SK-N-SH treated with all-trans-retinoic acid at 6 μM for 48 hours (cell line): ENCODE measurements around the gene CARM1.

Experiments used
- ATAC-seq: fragments of 200-7000 bp; cut with Tn5 transposase; 3 replicates; pipeline ENCODE4 v1.9.1; 2020; ENCODE audit warnings: mild to moderate bottlenecking, moderate library complexity
- ARNTL ChIP-seq: fragments of 450-650 bp; formaldehyde crosslinking; IDR thresholded peaks from 2 replicates; pipeline ENCODE4 v1.5.0; 2020; ENCODE audit warnings: low read depth, mild to moderate bottlenecking, moderate library complexity, borderline replicate concordance
- BACH2 ChIP-seq: fragments of 250-450 bp; sonication (Bioruptor Pico); IDR thresholded peaks from 2 replicates; pipeline ENCODE4 v1.9.0; 2021; ENCODE audit warnings: mild to moderate bottlenecking, borderline replicate concordance
- CSRNP3 ChIP-seq: fragments of 250-450 bp; sonication (Bioruptor Pico); IDR thresholded peaks from 2 replicates; pipeline ENCODE4 v1.5.1; 2021; ENCODE audit warnings: mild to moderate bottlenecking, moderate library complexity
- ESRRG ChIP-seq: fragments of 250-450 bp; sonication (Bioruptor Pico); IDR thresholded peaks from 2 replicates; pipeline ENCODE4 v1.6.1; 2021; ENCODE audit warnings: mild to moderate bottlenecking
- GLIS3 ChIP-seq: fragments of 250-450 bp; sonication (Bioruptor Pico); IDR thresholded peaks from 2 replicates; pipeline ENCODE4 v1.5.0; 2020; ENCODE audit warnings: mild to moderate bottlenecking, moderate library complexity
- ISL1 ChIP-seq: fragments of 250-450 bp; sonication (Bioruptor Pico); IDR thresholded peaks from 2 replicates; pipeline ENCODE4 v2.1.2; 2022; ENCODE audit warnings: mild to moderate bottlenecking, moderate library complexity
- OSR1 ChIP-seq: fragments of 250-450 bp; sonication (Bioruptor Pico); IDR thresholded peaks from 2 replicates; pipeline ENCODE4 v1.8.0; 2022; ENCODE audit warnings: moderate library complexity, mild to moderate bottlenecking, inconsistent platforms
- PPARA ChIP-seq: fragments of 250-450 bp; sonication (Bioruptor Pico); IDR thresholded peaks from 2 replicates; pipeline ENCODE4 v1.5.0; 2020; ENCODE audit warnings: mild to moderate bottlenecking, borderline replicate concordance
- RARB ChIP-seq: fragments of 250-450 bp; sonication (Bioruptor Pico); IDR thresholded peaks from 2 replicates; pipeline ENCODE4 v1.8.0; 2021; ENCODE audit warnings: mild to moderate bottlenecking, moderate library complexity
- SNAI2 ChIP-seq: fragments of 250-450 bp; sonication (Bioruptor Pico); IDR thresholded peaks from 2 replicates; pipeline ENCODE4 v1.5.0; 2020; ENCODE audit warnings: mild to moderate bottlenecking, moderate library complexity
- TCF4 ChIP-seq: fragments of 250-450 bp; sonication (Bioruptor Pico); IDR thresholded peaks from 2 replicates; pipeline ENCODE4 v1.8.0; 2021; ENCODE audit warnings: mild to moderate bottlenecking, moderate library complexity, borderline replicate concordance
- TOX ChIP-seq: fragments of 250-450 bp; sonication (Bioruptor Pico); IDR thresholded peaks from 2 replicates; pipeline ENCODE4 v1.8.0; 2021; ENCODE audit warnings: mild to moderate bottlenecking, moderate library complexity, borderline replicate concordance
- ZC3H10 ChIP-seq: fragments of 250-450 bp; sonication (Bioruptor Pico); IDR thresholded peaks from 2 replicates; pipeline ENCODE4 v1.5.1; 2021; ENCODE audit warnings: mild to moderate bottlenecking, moderate library complexity
- ZFP3 ChIP-seq: fragments of 250-450 bp; sonication (Bioruptor Pico); IDR thresholded peaks from 2 replicates; pipeline ENCODE4 v1.5.0; 2020; ENCODE audit warnings: mild to moderate bottlenecking, moderate library complexity
- ZFP30 ChIP-seq: fragments of 450-650 bp; formaldehyde crosslinking; IDR thresholded peaks from 2 replicates; pipeline ENCODE4 v1.5.0; 2022; ENCODE audit warnings: mild to moderate bottlenecking, moderate library complexity
- ZNF565 ChIP-seq: fragments of 450-650 bp; formaldehyde crosslinking; conservative IDR thresholded peaks from 2 replicates; pipeline ENCODE4 v1.5.0; 2020; ENCODE audit warnings: low read depth, mild to moderate bottlenecking, moderate library complexity
- ZNF70 ChIP-seq: fragments of 450-650 bp; formaldehyde crosslinking; IDR thresholded peaks from 2 replicates; pipeline ENCODE4 v1.5.0; 2020; ENCODE audit warnings: mild to moderate bottlenecking, moderate library complexity
- ZNF8 ChIP-seq: fragments of 450-650 bp; formaldehyde crosslinking; IDR thresholded peaks from 2 replicates; pipeline ENCODE4 v1.5.0; 2020; ENCODE audit warnings: mild to moderate bottlenecking, moderate library complexity
- TF ChIP-seq, protein P1 (sequence below): fragments of 250-450 bp; sonication (Bioruptor Pico); IDR thresholded peaks from 2 replicates; pipeline ENCODE4 v1.5.0; 2020; ENCODE audit warnings: mild to moderate bottlenecking, moderate library complexity
- TF ChIP-seq, protein P2 (sequence below): fragments of 250-450 bp; sonication (Bioruptor Pico); IDR thresholded peaks from 2 replicates; pipeline ENCODE4 v1.8.0; 2021; ENCODE audit warnings: low read depth, mild to moderate bottlenecking, moderate library complexity, borderline replicate concordance

The CARM1 gene

DNA sequence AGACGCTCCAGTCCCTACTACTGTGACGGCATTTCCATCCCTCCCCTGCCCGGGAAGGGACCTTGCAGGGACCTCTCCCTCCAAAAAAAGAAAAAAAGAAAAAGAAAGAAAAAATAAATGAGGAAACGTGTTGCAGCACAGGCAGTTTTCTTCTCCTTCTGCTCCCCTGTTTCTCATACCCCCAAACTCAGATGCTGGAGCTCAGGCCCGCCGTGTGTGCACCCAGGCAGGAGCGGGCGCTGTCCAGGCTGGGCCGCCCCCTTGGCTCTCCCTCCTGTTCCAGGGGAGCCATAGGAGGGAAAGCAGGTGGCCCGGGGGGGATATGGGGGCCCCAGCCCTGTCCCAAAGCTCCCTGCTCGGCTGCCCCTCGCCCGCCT, 51.3 kb downstream of the CARM1 start (continued):
- TF ChIP-seq GLIS3 (CRISPR knock-in tag) = no peak
- TF ChIP-seq, protein P1, sequence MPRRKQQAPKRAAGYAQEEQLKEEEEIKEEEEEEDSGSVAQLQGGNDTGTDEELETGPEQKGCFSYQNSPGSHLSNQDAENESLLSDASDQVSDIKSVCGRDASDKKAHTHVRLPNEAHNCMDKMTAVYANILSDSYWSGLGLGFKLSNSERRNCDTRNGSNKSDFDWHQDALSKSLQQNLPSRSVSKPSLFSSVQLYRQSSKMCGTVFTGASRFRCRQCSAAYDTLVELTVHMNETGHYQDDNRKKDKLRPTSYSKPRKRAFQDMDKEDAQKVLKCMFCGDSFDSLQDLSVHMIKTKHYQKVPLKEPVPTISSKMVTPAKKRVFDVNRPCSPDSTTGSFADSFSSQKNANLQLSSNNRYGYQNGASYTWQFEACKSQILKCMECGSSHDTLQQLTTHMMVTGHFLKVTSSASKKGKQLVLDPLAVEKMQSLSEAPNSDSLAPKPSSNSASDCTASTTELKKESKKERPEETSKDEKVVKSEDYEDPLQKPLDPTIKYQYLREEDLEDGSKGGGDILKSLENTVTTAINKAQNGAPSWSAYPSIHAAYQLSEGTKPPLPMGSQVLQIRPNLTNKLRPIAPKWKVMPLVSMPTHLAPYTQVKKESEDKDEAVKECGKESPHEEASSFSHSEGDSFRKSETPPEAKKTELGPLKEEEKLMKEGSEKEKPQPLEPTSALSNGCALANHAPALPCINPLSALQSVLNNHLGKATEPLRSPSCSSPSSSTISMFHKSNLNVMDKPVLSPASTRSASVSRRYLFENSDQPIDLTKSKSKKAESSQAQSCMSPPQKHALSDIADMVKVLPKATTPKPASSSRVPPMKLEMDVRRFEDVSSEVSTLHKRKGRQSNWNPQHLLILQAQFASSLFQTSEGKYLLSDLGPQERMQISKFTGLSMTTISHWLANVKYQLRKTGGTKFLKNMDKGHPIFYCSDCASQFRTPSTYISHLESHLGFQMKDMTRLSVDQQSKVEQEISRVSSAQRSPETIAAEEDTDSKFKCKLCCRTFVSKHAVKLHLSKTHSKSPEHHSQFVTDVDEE (CRISPR knock-in tag) = no peak
- no peak for TF ChIP-seq ESRRG
- TF ChIP-seq ZNF8 (CRISPR knock-in tag) = no peak

DNA sequence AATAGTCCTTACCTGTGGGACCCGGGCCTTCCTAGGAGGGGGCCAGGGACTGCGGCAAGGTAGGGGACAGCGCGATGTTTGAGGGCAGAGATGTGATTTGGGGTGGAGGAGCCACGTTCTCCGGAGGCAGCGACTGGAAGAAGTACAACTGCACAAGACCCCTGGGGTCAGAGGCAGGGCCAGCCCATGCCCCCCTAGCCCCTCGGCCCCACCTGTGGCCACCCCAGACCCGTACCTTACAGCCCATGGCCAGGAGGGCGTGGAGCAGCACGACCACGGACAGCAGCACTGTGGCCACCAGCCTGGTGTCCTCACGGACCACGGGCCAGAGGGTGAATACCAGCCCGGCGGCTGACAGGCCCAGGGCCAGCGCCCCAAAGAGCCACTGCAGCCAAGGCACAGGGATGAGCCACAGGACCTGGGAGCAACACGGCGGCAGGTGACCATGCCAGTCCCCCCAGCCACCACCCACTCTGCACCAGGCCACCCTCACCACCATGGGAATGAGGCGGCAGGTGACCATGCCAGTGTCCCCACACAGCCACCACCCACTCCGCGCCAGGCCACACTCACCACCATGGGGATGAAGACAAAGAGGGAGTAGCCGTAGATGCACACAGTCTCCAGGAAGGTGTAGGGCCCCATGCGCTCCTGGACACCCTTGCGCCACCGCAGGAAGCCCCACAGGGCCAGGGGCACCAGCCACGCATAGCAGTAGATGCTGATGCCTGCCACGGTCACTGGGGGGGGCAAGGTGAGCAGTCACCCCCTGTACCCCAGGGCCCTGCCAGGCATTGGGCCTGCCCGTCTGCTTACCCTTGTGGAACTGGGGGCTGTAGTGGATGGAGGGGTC, 52.1 kb downstream of the CARM1 start:
- no peak for ATAC-seq
- TF ChIP-seq ARNTL (CRISPR knock-in tag) (no peak), ZNF565 (CRISPR knock-in tag) (no peak), CSRNP3 (CRISPR knock-in tag) (no peak), ZNF70 (CRISPR knock-in tag) (no peak), ISL1 (CRISPR knock-in tag) (no peak), SNAI2 (CRISPR knock-in tag) (no peak), GLIS3 (CRISPR knock-in tag) (no peak), TOX (CRISPR knock-in tag) (no peak), ZFP3 (CRISPR knock-in tag) (no peak), ZC3H10 (no peak)
- TF ChIP-seq, protein P1 (CRISPR knock-in tag) = no peak
- TF ChIP-seq, protein P2, sequence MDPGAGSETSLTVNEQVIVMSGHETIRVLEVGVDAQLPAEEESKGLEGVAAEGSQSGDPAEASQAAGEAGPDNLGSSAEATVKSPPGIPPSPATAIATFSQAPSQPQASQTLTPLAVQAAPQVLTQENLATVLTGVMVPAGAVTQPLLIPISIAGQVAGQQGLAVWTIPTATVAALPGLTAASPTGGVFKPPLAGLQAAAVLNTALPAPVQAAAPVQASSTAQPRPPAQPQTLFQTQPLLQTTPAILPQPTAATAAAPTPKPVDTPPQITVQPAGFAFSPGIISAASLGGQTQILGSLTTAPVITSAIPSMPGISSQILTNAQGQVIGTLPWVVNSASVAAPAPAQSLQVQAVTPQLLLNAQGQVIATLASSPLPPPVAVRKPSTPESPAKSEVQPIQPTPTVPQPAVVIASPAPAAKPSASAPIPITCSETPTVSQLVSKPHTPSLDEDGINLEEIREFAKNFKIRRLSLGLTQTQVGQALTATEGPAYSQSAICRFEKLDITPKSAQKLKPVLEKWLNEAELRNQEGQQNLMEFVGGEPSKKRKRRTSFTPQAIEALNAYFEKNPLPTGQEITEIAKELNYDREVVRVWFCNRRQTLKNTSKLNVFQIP (CRISPR knock-in tag) = no peak

GRCh38 chr19:10924597-10924996, 53.2 kb downstream of the CARM1 start:
- no peak for ATAC-seq
- no peak for TF ChIP-seq ZFP30
- TF ChIP-seq ARNTL (CRISPR knock-in tag) = no peak
- no peak for TF ChIP-seq ZFP3 (CRISPR knock-in tag)
- no peak for TF ChIP-seq RARB (CRISPR knock-in tag)

- ATAC-seq = peak; percentile 55
- TF ChIP-seq BACH2 (CRISPR knock-in tag) (no peak), TCF4 (no peak), PPARA (CRISPR knock-in tag) (no peak), ARNTL (CRISPR knock-in tag) (no peak), OSR1 (CRISPR knock-in tag) (no peak), TOX (CRISPR knock-in tag) (no peak)
- TF ChIP-seq, all 23 proteins: peak for 0
These were observed 56.6 kb downstream of the CARM1 start for GRCh38 chr19:10927730-10928562.
